WTC11 (cell line): ENCODE results near the gene CD1D. TPM values are rescaled to one million over a fixed set of nuclear protein-coding genes. Genes with fewer than 3 reads are reported as not detected.
"Not testable (repeated sequence)": the region's sequence is repeated elsewhere in the genome, so short reads cannot be mapped to it uniquely, and the experiment has no call there.

Source experiments
- ATAC-seq: fragments of 200-7000 bp; cut with Tn5 transposase; 2 replicates; pipeline ENCODE4 v1.10.0; 2021; ENCODE audit warnings: mild to moderate bottlenecking, moderate library complexity
- CTCF ChIA-PET: fragments of 300-600 bp; sonication (Branson Sonifier 250); formaldehyde crosslinking; loops from one replicate; lab custom pipeline; 2021; ENCODE audit warnings: antibody characterized with exemption; lab: Charles Lee
- POLR2A ChIA-PET: fragments of 350-600 bp; sonication (Branson Sonifier 250); formaldehyde crosslinking; loops from one replicate; lab custom pipeline; 2021; ENCODE audit warnings: antibody characterized with exemption; lab: Charles Lee
- DNase-seq: peaks from one replicate; pipeline ENCODE4 v3.0.0; 2021; ENCODE audit warnings: low spot score
- H3K27ac Mint-ChIP-seq: 2 replicates; pipeline ENCODE4 v1.8.0; 2021; ENCODE audit warnings: mixed read lengths
- H3K27me3 Mint-ChIP-seq: 2 replicates; pipeline ENCODE4 v1.8.0; 2021; ENCODE audit warnings: low read depth, mild to moderate bottlenecking, moderate library complexity, mixed read lengths
- H3K36me3 Mint-ChIP-seq: 2 replicates; pipeline ENCODE4 v1.8.0; 2021; ENCODE audit warnings: mixed read lengths
- H3K4me1 Mint-ChIP-seq: 2 replicates; pipeline ENCODE4 v1.8.0; 2022; ENCODE audit warnings: mixed read lengths
- H3K4me3 Mint-ChIP-seq: 2 replicates; pipeline ENCODE4 v1.8.0; 2021; ENCODE audit warnings: mild to moderate bottlenecking, moderate library complexity, mixed read lengths
- H3K9me3 Mint-ChIP-seq: 2 replicates; pipeline ENCODE4 v1.8.0; 2021; ENCODE audit warnings: mixed read lengths
- CREM ChIP-seq: sonication (generic); formaldehyde crosslinking; IDR thresholded peaks from 2 replicates; pipeline ENCODE4 v1.8.1; 2022; ENCODE audit warnings: mild to moderate bottlenecking, missing genetic modification reagents, moderate library complexity
- EMX1 ChIP-seq: fragments of 250-450 bp; sonication (Bioruptor Pico); IDR thresholded peaks from 2 replicates; pipeline ENCODE4 v1.8.0; 2021; ENCODE audit warnings: mild to moderate bottlenecking
- ESRRA ChIP-seq: sonication (generic); formaldehyde crosslinking; IDR thresholded peaks from 2 replicates; pipeline ENCODE4 v1.8.1; 2022; ENCODE audit warnings: mild to moderate bottlenecking, missing genetic modification reagents, borderline replicate concordance
- FOXK1 ChIP-seq: sonication (generic); formaldehyde crosslinking; IDR thresholded peaks from 2 replicates; pipeline ENCODE4 v1.8.0; 2022; ENCODE audit warnings: mild to moderate bottlenecking, moderate library complexity, missing genetic modification reagents
- GTF2I ChIP-seq: fragments of 250-450 bp; sonication (Bioruptor Pico); conservative IDR thresholded peaks from 2 replicates; pipeline ENCODE4 v1.4.0; 2021; ENCODE audit warnings: mild to moderate bottlenecking
- MAX ChIP-seq: sonication (generic); formaldehyde crosslinking; IDR thresholded peaks from 2 replicates; pipeline ENCODE4 v1.8.0; 2022; ENCODE audit warnings: mild to moderate bottlenecking, missing genetic modification reagents
- NFYB ChIP-seq: sonication (generic); formaldehyde crosslinking; conservative IDR thresholded peaks from 2 replicates; pipeline ENCODE4 v1.8.0; 2022; ENCODE audit warnings: low read depth, missing genetic modification reagents
- TEAD4 ChIP-seq: sonication (generic); formaldehyde crosslinking; IDR thresholded peaks from 2 replicates; pipeline ENCODE4 v1.8.0; 2022; ENCODE audit warnings: mild to moderate bottlenecking, missing genetic modification reagents
- TP53 ChIP-seq: sonication (generic); formaldehyde crosslinking; IDR thresholded peaks from 2 replicates; pipeline ENCODE4 v1.8.1; 2023; ENCODE audit warnings: mild to moderate bottlenecking, missing genetic modification reagents
- USF2 ChIP-seq: sonication (generic); formaldehyde crosslinking; IDR thresholded peaks from 2 replicates; pipeline ENCODE4 v1.8.1; 2023; ENCODE audit warnings: mild to moderate bottlenecking, missing genetic modification reagents, moderate library complexity
- ZNF138 ChIP-seq: sonication (generic); formaldehyde crosslinking; conservative IDR thresholded peaks from 2 replicates; pipeline ENCODE4 v1.8.1; 2022; ENCODE audit warnings: mild to moderate bottlenecking, moderate library complexity, missing genetic modification reagents
- ZNF396 ChIP-seq: fragments of 250-450 bp; sonication (Bioruptor Pico); IDR thresholded peaks from 2 replicates; pipeline ENCODE4 v1.8.0; 2021; ENCODE audit warnings: mild to moderate bottlenecking, moderate library complexity, borderline replicate concordance
- ZNF671 ChIP-seq: fragments of 250-450 bp; sonication (Bioruptor Pico); IDR thresholded peaks from 2 replicates; pipeline ENCODE4 v1.8.0; 2021; ENCODE audit warnings: mild to moderate bottlenecking
- total RNA-seq: library from RNA; stranded (reverse); gene quantifications from 3 replicates; pipeline ENCODE4 v1.2.3, GENCODE V29; 2021
- TF ChIP-seq, protein P1 (sequence below): sonication (generic); formaldehyde crosslinking; IDR thresholded peaks from 2 replicates; pipeline ENCODE4 v1.8.1; 2023; ENCODE audit warnings: mild to moderate bottlenecking, missing genetic modification reagents
- TF ChIP-seq, protein P2 (sequence below): sonication (generic); formaldehyde crosslinking; IDR thresholded peaks from 2 replicates; pipeline ENCODE4 v1.8.1; 2022; ENCODE audit warnings: missing genetic modification reagents, borderline replicate concordance
- TF ChIP-seq, protein P3 (sequence below): sonication (generic); formaldehyde crosslinking; IDR thresholded peaks from 2 replicates; pipeline ENCODE4 v1.8.0; 2022; ENCODE audit warnings: missing genetic modification reagents

Gene CD1D
- total RNA-seq, 1 experiment from 2014 or later = 4.7 TPM

- no peak for DNase-seq
- Mint-ChIP-seq H3K9me3 (peaks cover 16% of the 10 kb centered on the region), H3K36me3 (peaks cover 3% of the 10 kb centered on the region; the same call in 1 of the 2 replicates), H3K27ac (no peak overlapping the region), H3K27me3 (peaks cover 3% of the 10 kb centered on the region), H3K4me3 (no peak overlapping the region), H3K4me1 (peaks cover 24% of the 10 kb centered on the region)
- CTCF ChIA-PET = interaction anchor here (0.5 to 3.4 kb wide), 36 partner anchors 9 to 1004 kb away, joined by 3 to 89 read pairs (median 4); partner anchors contain the start of genes CD1B, CD1D and CD1E
- TF ChIP-seq USF2 (CRISPR knock-in tag) (no peak), TP53 (CRISPR knock-in tag) (no peak), TEAD4 (CRISPR knock-in tag) (no peak), ESRRA (CRISPR knock-in tag) (no peak), ZNF396 (CRISPR knock-in tag) (no peak), EMX1 (no peak), CREM (CRISPR knock-in tag) (no peak), ZNF671 (CRISPR knock-in tag) (no peak)
- TF ChIP-seq, protein P1, sequence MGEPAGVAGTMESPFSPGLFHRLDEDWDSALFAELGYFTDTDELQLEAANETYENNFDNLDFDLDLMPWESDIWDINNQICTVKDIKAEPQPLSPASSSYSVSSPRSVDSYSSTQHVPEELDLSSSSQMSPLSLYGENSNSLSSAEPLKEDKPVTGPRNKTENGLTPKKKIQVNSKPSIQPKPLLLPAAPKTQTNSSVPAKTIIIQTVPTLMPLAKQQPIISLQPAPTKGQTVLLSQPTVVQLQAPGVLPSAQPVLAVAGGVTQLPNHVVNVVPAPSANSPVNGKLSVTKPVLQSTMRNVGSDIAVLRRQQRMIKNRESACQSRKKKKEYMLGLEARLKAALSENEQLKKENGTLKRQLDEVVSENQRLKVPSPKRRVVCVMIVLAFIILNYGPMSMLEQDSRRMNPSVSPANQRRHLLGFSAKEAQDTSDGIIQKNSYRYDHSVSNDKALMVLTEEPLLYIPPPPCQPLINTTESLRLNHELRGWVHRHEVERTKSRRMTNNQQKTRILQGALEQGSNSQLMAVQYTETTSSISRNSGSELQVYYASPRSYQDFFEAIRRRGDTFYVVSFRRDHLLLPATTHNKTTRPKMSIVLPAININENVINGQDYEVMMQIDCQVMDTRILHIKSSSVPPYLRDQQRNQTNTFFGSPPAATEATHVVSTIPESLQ (CRISPR knock-in tag) = no peak
- POLR2A ChIA-PET = interaction anchor here (0.9 kb wide), 1 partner anchor 292 kb away, joined by 3 read pairs; no protein-coding TSS in a partner anchor
- no peak for ATAC-seq
Measured at GRCh38 chr1:158204458-158204827, 23.7 kb downstream of the CD1D start.

GRCh38 chr1:158208586-158209116, 28.0 kb downstream of the CD1D start:
- no peak for TF ChIP-seq GTF2I (CRISPR knock-in tag)
- TF ChIP-seq, protein P2, sequence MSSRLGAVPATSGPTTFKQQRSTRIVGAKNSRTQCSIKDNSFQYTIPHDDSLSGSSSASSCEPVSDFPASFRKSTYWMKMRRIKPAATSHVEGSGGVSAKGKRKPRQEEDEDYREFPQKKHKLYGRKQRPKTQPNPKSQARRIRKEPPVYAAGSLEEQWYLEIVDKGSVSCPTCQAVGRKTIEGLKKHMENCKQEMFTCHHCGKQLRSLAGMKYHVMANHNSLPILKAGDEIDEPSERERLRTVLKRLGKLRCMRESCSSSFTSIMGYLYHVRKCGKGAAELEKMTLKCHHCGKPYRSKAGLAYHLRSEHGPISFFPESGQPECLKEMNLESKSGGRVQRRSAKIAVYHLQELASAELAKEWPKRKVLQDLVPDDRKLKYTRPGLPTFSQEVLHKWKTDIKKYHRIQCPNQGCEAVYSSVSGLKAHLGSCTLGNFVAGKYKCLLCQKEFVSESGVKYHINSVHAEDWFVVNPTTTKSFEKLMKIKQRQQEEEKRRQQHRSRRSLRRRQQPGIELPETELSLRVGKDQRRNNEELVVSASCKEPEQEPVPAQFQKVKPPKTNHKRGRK = no peak
- peak; percentile 68; the same call in 1 of the 2 replicates for TF ChIP-seq FOXK1 (CRISPR knock-in tag)
- TF ChIP-seq NFYB (CRISPR knock-in tag) = no peak
- Mint-ChIP-seq H3K4me3 (no peak overlapping the region), H3K36me3 (peaks cover 3% of the 10 kb centered on the region; the same call in 1 of the 2 replicates), H3K27me3 (peaks cover 15% of the 10 kb centered on the region), H3K9me3 (peaks cover 23% of the 10 kb centered on the region), H3K4me1 (peaks cover 29% of the 10 kb centered on the region), H3K27ac (no peak overlapping the region)
- ATAC-seq = peak; percentile 52
- POLR2A ChIA-PET = interaction anchor here (0.7 kb wide), 1 partner anchor 21 kb away, joined by 5 read pairs; no protein-coding TSS in a partner anchor
- DNase-seq = no peak
- CTCF ChIA-PET = interaction anchor here (0.5 to 1.3 kb wide), 5 partner anchors 113 to 297 kb away, joined by 3 to 4 read pairs (median 3); no protein-coding TSS in a partner anchor

DNA sequence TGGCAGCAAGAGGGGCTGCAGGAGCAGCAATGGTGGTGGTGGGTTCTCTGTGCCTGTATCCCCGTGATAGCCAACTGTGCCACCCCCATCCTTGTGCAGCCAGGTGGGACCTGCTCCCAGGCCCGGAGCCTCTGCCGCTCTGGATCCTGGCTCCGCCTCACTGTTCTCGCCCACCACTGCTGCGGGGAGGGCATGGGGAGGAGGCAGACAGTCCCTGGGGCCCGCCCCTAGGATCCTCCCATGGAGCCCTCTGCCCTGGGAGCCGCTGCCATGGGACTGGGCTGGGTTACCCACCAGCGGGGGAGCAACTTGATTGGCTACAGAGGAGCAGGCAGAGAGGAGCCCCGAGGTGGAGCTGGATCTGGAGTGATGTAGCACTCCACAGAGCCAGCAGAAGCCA, 31.6 kb downstream of the CD1D start:
- peak; percentile 98 for ATAC-seq
- CTCF ChIA-PET = interaction anchor here (1.1 to 2.3 kb wide), 4 partner anchors 9 to 137 kb away, joined by 3 to 20 read pairs (median 6); no protein-coding TSS in a partner anchor

DNA sequence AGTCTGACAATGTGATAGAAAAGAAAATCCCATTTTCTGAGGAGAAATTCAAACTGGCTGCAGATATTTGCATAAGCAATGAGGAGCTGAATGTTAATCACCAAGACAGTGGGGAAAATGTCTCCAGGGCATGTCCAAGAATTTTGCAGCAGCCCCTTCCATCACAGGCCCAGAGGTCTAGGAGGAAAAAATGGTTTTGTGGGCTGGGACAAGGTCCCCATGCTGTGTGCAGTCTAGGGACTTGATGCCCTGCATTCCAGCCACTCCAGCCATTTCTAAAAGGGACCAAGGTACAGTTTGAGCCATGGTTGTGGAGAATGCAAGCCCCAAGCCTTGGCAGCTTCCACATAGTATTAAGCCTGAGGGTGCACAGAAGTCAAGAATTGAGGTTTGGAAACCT, 42.8 kb downstream of the CD1D start:
- POLR2A ChIA-PET, DNase-seq, H3K27me3 Mint-ChIP-seq, H3K4me1 Mint-ChIP-seq, CTCF ChIA-PET, H3K27ac Mint-ChIP-seq, H3K4me3 Mint-ChIP-seq, ATAC-seq: not testable (repeated sequence)
- peaks cover 48% of the 10 kb centered on the region for H3K36me3 Mint-ChIP-seq
- peaks cover 72% of the 10 kb centered on the region for H3K9me3 Mint-ChIP-seq

More for the DNA sequence above, 31.6 kb downstream of the CD1D start:
- POLR2A ChIA-PET = no interaction called here
- peak; percentile 68 for DNase-seq
- Mint-ChIP-seq H3K27me3 (peaks cover 15% of the 10 kb centered on the region), H3K36me3 (no peaks in the 10 kb centered on the region), H3K27ac (no peak overlapping the region), H3K9me3 (peaks cover 12% of the 10 kb centered on the region), H3K4me3 (no peak overlapping the region)
- TF ChIP-seq NFYB (CRISPR knock-in tag) (peak; percentile 22; the same call in 1 of the 2 replicates), ZNF138 (no peak), MAX (CRISPR knock-in tag) (no peak)
- TF ChIP-seq, protein P3, sequence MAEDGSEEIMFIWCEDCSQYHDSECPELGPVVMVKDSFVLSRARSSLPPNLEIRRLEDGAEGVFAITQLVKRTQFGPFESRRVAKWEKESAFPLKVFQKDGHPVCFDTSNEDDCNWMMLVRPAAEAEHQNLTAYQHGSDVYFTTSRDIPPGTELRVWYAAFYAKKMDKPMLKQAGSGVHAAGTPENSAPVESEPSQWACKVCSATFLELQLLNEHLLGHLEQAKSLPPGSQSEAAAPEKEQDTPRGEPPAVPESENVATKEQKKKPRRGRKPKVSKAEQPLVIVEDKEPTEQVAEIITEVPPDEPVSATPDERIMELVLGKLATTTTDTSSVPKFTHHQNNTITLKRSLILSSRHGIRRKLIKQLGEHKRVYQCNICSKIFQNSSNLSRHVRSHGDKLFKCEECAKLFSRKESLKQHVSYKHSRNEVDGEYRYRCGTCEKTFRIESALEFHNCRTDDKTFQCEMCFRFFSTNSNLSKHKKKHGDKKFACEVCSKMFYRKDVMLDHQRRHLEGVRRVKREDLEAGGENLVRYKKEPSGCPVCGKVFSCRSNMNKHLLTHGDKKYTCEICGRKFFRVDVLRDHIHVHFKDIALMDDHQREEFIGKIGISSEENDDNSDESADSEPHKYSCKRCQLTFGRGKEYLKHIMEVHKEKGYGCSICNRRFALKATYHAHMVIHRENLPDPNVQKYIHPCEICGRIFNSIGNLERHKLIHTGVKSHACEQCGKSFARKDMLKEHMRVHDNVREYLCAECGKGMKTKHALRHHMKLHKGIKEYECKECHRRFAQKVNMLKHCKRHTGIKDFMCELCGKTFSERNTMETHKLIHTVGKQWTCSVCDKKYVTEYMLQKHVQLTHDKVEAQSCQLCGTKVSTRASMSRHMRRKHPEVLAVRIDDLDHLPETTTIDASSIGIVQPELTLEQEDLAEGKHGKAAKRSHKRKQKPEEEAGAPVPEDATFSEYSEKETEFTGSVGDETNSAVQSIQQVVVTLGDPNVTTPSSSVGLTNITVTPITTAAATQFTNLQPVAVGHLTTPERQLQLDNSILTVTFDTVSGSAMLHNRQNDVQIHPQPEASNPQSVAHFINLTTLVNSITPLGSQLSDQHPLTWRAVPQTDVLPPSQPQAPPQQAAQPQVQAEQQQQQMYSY (CRISPR knock-in tag) = peak; percentile 96
- TF ChIP-seq, all 79 proteins: peak for 2
- peaks cover 28% of the 10 kb centered on the region for H3K4me1 Mint-ChIP-seq
